A549 (cell line): ENCODE results near the gene CHP2. TPM values are rescaled to one million over a fixed set of nuclear protein-coding genes. Genes with fewer than 3 reads are reported as not detected.

Source experiments
- ATAC-seq, 2 experiments: fragments of 200-7000 bp in 1 of 2; fragments of >200 bp in 1 of 2; cut with Nextera tagmentation in 1 of 2; cut with Tn5 transposase in 1 of 2; 3 replicates each; pipeline versions ENCODE4 v1.8.0 to v1.9.1; 2018 to 2020; ENCODE audit warnings: mild to moderate bottlenecking in 1 of 2, moderate library complexity in 1 of 2
- CTCF ChIA-PET: fragments of 300-600 bp; sonication (Branson Sonifier 250); formaldehyde crosslinking; extraction: SDS; loops from one replicate; lab custom pipeline; 2021; ENCODE audit warnings: antibody characterized with exemption, inconsistent platforms; lab: Yijun Ruan, JAX
- POLR2A ChIA-PET: fragments of 350-600 bp; formaldehyde crosslinking; extraction: SDS; loops from one replicate; lab custom pipeline; 2021; ENCODE audit warnings: antibody characterized with exemption, inconsistent platforms; lab: Yijun Ruan, JAX
- DNase-seq, 2 experiments: peaks; one replicate each; pipeline versions ENCODE4 v3.0.0 to v3.0.0-alpha.2; 2011 to 2016; ENCODE audit warnings: low read depth in 1 of 2, low spot score in 1 of 2
- FAIRE-seq: peaks from 2 replicates; lab custom pipeline; 2011; peaks lifted over from hg19 to GRCh38; lab: Jason Lieb, UNC
- H3K27ac ChIP-seq, 2 experiments: fragments of >200 bp; sonication (Bioruptor Twin); formaldehyde crosslinking; 3 replicates each; pipeline ENCODE4 v1.5.1; 2016 to 2017
- H3K4me1 ChIP-seq: fragments of >200 bp; sonication (Bioruptor Twin); formaldehyde crosslinking; 3 replicates; pipeline ENCODE4 v1.6.1; 2016
- H3K4me2 ChIP-seq: fragments of >200 bp; sonication (Bioruptor Twin); formaldehyde crosslinking; 3 replicates; pipeline ENCODE4 v1.6.1; 2016
- H3K4me3 ChIP-seq: fragments of >200 bp; sonication (Bioruptor Twin); formaldehyde crosslinking; 3 replicates; pipeline ENCODE4 v1.5.1; 2016
- H3K9me3 ChIP-seq: fragments of >200 bp; sonication (Bioruptor Twin); formaldehyde crosslinking; 3 replicates; pipeline ENCODE4 v1.6.1; 2016
- CEBPB ChIP-seq, 2 experiments: fragments of >200 bp in 1 of 2; sonication (Bioruptor Twin) in 1 of 2; formaldehyde crosslinking in 1 of 2; IDR thresholded peaks; 2 replicates each; pipeline ENCODE4 v1.6.1; 2012 to 2016
- CHD4 ChIP-seq: fragments of 200-600 bp; sonication (generic); IDR thresholded peaks from 2 replicates; pipeline ENCODE4 v1.6.1; 2016; ENCODE audit warnings: antibody characterized with exemption, mild to moderate bottlenecking, borderline replicate concordance
- EP300 ChIP-seq, 2 experiments: fragments of >200 bp; sonication (Bioruptor Twin); formaldehyde crosslinking; IDR thresholded peaks; 2 replicates in 1 of 2; 3 replicates in 1 of 2; pipeline ENCODE4 v1.6.1; 2016 to 2017
- ESRRA ChIP-seq: fragments of 150-350 bp; IDR thresholded peaks from 2 replicates; pipeline ENCODE4 v1.6.1; 2014; ENCODE audit warnings: mild to moderate bottlenecking, low read length, borderline replicate concordance
- FOSL2 ChIP-seq, 2 experiments: fragments of 450-650 bp in 1 of 2; fragments of >200 bp in 1 of 2; sonication (Bioruptor Twin) in 1 of 2; formaldehyde crosslinking; IDR thresholded peaks; 2 replicates each; pipeline versions ENCODE4 v1.5.0 to v1.6.1; 2016 to 2020; ENCODE audit warnings: mild to moderate bottlenecking in 1 of 2, moderate library complexity in 1 of 2
- GATA3 ChIP-seq: IDR thresholded peaks from 2 replicates; pipeline ENCODE4 v1.6.1; 2012; ENCODE audit warnings: borderline replicate concordance
- HDAC2 ChIP-seq: fragments of 200-600 bp; sonication (generic); IDR thresholded peaks from 2 replicates; pipeline ENCODE4 v1.6.1; 2016
- KDM1A ChIP-seq: fragments of 200-600 bp; sonication (generic); IDR thresholded peaks from 2 replicates; pipeline ENCODE4 v1.6.1; 2016; ENCODE audit warnings: low read depth, mild to moderate bottlenecking
- MAZ ChIP-seq: fragments of 150-350 bp; IDR thresholded peaks from 2 replicates; pipeline ENCODE4 v1.6.1; 2014; ENCODE audit warnings: antibody characterized with exemption, low read depth, low read length, borderline replicate concordance
- NFE2L2 ChIP-seq: fragments of 150-350 bp; conservative IDR thresholded peaks from 2 replicates; pipeline ENCODE4 v1.6.1; 2014; ENCODE audit warnings: low read length
- PHF8 ChIP-seq: fragments of 200-600 bp; sonication (generic); IDR thresholded peaks from 2 replicates; pipeline ENCODE4 v1.6.1; 2016; ENCODE audit warnings: low read depth, mild to moderate bottlenecking, antibody characterized with exemption, moderate library complexity, borderline replicate concordance
- POLR2A ChIP-seq: IDR thresholded peaks from 2 replicates; pipeline ENCODE4 v1.6.1; 2012; ENCODE audit warnings: mild to moderate bottlenecking, low read length
- RCOR1 ChIP-seq: fragments of 150-350 bp; IDR thresholded peaks from 2 replicates; pipeline ENCODE4 v1.6.1; 2014; ENCODE audit warnings: antibody characterized with exemption, low read length, low read depth
- RFX5 ChIP-seq: fragments of 450-650 bp; IDR thresholded peaks from 2 replicates; pipeline ENCODE4 v1.7.1; 2014; ENCODE audit warnings: antibody characterized with exemption, mild to moderate bottlenecking, moderate library complexity
- TFCP2L1 ChIP-seq: fragments of 250-450 bp; sonication (Bioruptor Pico); IDR thresholded peaks from 2 replicates; pipeline ENCODE4 v1.5.0; 2021; ENCODE audit warnings: mild to moderate bottlenecking
- ZC3H11A ChIP-seq: fragments of 450-650 bp; IDR thresholded peaks from 2 replicates; pipeline ENCODE4 v1.6.1; 2014; ENCODE audit warnings: antibody characterized with exemption, mild to moderate bottlenecking
- ZFP36 ChIP-seq: fragments of 450-650 bp; IDR thresholded peaks from 2 replicates; pipeline ENCODE4 v1.6.1; 2014; ENCODE audit warnings: borderline replicate concordance; ENCODE audit not compliant: partially characterized antibody
- ZNF302 ChIP-seq: fragments of 250-450 bp; sonication (Bioruptor Pico); IDR thresholded peaks from 2 replicates; pipeline ENCODE4 v1.9.0; 2021; ENCODE audit warnings: inconsistent platforms, mild to moderate bottlenecking, moderate library complexity
- WGBS: methylation state at CpG from one replicate; pipeline ENCODE4 v1.1.6; 2017; ENCODE audit errors: missing lambda C conversion rate; 5-methylcytosine and 5-hydroxymethylcytosine counted together
- polyA plus RNA-seq, 4 experiments: library from polyadenylated mRNA; depleted of rRNA in 3 of 4; stranded (reverse); fragments of >200 nt; fragmentation: RNase III in 1 of 4; extraction: RNeasy Plus Mini Kit Qiagen cat#74134 plus additional on column Dnase treatment in 1 of 4; gene quantifications; 2 replicates in 3 of 4; 3 replicates in 1 of 4; pipeline ENCODE4 v1.2.3, GENCODE V29; 2011 to 2017
- TF ChIP-seq, protein P1 (sequence below): IDR thresholded peaks from 2 replicates; pipeline ENCODE4 v1.6.1; 2012
- TF ChIP-seq, protein P2 (sequence below): fragments of >200 bp; sonication (Bioruptor Twin); formaldehyde crosslinking; IDR thresholded peaks from 3 replicates; pipeline ENCODE4 v1.6.1; 2016
- TF ChIP-seq, protein P3 (sequence below): fragments of >200 bp; sonication (Bioruptor Twin); formaldehyde crosslinking; IDR thresholded peaks from 2 replicates; pipeline ENCODE4 v1.6.1; 2016
- TF ChIP-seq, protein P4 (sequence below): fragments of 150-350 bp; IDR thresholded peaks from 2 replicates; pipeline ENCODE4 v1.6.1; 2014; ENCODE audit warnings: low read depth, mild to moderate bottlenecking, low read length

The CHP2 gene
- polyA plus RNA-seq, 2 of the 4 experiments (the other 2 are of a cell fraction): not detected

DNA sequence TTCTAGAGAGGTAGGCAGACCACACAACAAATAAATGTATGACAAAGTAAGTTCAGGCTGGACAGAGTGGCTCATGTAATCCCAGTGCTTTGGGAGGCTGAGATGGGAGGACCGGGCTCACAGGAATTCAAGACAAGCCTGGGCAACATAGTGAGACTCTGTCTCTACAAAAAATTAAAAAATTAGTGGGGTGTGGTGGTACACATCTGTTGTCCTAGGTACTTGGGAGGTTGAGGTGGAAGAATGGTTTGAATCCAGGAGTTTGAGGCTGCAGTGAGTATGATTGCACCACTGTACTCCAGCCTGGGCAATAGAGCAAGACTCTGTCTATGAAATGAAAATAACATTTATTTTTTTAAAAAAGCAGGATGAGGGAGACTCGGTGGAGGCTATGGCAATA is 18.5 kb downstream of the CHP2 start:
- Histone ChIP-seq H3K9me3 (no peaks in the 10 kb centered on the region), H3K27ac (no peak overlapping the region), H3K4me2 (no peak overlapping the region)
- WGBS: 27% methylated on average over 2 of the region's 2 CpGs
- no peak for FAIRE-seq
- ChIA-PET CTCF (interaction anchor here (1.4 to 1.8 kb wide), 2 partner anchors 28 to 264 kb away, joined by 3 to 5 read pairs; no protein-coding TSS in a partner anchor), POLR2A (no interaction called here)
- TF ChIP-seq CEBPB (IDR thresholded peaks at IDR 0.05) (no peak), HDAC2 (no peak), CHD4 (no peak), NFE2L2 (no peak), ZFP36 (no peak), TFCP2L1 (CRISPR knock-in tag) (no peak)
- TF ChIP-seq, protein P1, sequence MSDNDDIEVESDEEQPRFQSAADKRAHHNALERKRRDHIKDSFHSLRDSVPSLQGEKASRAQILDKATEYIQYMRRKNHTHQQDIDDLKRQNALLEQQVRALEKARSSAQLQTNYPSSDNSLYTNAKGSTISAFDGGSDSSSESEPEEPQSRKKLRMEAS: no peak
- TF ChIP-seq, all 56 proteins: peak for 0
- ATAC-seq (no peak), DNase-seq (no peak)
- no peak overlapping the region for H3K4me3 ChIP-seq
- no peaks in the 10 kb centered on the region for H3K4me1 ChIP-seq

DNA sequence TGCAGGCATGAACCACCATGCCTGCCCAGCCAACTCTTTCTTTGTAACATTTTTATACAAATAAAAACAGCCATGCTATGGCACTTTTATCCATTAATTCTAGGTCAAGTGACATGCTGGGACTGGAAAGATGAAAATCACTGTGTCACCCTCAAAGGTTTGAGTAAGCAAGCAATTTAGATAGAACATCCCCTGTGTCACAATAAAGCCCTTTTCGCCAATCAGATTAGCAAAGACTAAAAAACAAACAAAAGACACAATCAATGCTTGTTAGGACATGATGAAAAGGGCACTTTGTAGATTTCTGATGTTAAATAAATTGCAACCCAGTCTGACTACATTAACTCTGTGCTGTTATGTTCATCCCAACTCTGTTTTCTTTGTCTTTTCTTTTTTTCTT is 26.4 kb downstream of the CHP2 start:
- Histone ChIP-seq H3K27ac (no peak overlapping the region), H3K9me3 (no peaks in the 10 kb centered on the region), H3K4me2 (no peak overlapping the region), H3K4me1 (no peaks in the 10 kb centered on the region), H3K4me3 (no peak overlapping the region)
- no peak for FAIRE-seq
- WGBS: 28% methylated on average over 1 of the region's 1 CpG
- ChIA-PET POLR2A (no interaction called here), CTCF (interaction anchor here (1.0 to 1.7 kb wide), 2 partner anchors 9 to 20 kb away, joined by 4 to 5 read pairs; no protein-coding TSS in a partner anchor)
- TF ChIP-seq, protein P2, sequence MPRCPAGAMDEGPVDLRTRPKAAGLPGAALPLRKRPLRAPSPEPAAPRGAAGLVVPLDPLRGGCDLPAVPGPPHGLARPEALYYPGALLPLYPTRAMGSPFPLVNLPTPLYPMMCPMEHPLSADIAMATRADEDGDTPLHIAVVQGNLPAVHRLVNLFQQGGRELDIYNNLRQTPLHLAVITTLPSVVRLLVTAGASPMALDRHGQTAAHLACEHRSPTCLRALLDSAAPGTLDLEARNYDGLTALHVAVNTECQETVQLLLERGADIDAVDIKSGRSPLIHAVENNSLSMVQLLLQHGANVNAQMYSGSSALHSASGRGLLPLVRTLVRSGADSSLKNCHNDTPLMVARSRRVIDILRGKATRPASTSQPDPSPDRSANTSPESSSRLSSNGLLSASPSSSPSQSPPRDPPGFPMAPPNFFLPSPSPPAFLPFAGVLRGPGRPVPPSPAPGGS: no peak
- TF ChIP-seq POLR2A (no peak), PHF8 (no peak), EP300 (IDR thresholded peaks at IDR 0.05) (no peak), ESRRA (no peak), ZFP36 (no peak), CHD4 (no peak), ZNF302 (CRISPR knock-in tag) (no peak), RCOR1 (no peak)
- TF ChIP-seq, protein P3, sequence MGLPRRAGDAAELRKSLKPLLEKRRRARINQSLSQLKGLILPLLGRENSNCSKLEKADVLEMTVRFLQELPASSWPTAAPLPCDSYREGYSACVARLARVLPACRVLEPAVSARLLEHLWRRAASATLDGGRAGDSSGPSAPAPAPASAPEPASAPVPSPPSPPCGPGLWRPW: no peak
- no peak for DNase-seq
- no peak for ATAC-seq

DNA sequence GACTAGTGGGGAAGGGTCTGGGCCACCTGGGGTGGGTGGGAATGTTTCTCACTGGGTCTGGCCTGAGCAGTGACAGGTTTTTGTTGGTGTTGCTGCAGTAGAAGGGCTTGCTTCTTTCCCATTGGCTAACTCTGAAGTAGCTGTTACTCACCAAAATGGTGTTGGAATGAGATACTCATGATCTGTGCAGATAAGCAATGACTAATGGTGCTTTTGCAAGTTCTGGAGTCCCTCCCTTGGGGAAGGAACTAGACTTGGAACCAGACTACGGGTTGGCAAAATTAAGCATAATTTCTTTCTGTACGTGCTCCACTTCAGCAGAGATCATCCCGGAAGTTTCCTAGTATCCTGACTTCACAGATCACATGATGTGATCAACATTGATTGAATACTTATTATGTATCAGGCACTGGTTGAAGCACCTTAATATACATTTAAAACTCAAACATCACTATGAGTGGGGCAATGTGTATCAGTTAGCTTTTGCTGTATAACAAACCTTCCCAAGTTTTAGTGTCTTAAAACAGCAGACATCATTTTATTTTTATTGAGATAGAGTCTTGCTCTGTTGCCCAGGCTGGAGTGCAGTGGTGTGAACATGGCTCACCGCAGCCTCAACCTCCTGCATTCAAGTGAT is 30.1 kb downstream of the CHP2 start:
- TF ChIP-seq KDM1A (no peak), CEBPB (IDR thresholded peaks at IDR 0.05) (no peak), MAZ (no peak), FOSL2 (IDR thresholded peaks at IDR 0.05) (no peak), FOSL2 (CRISPR knock-in tag; IDR thresholded peaks at IDR 0.05) (no peak; the same call in 1 of the 2 replicates), GATA3 (peak; percentile 26; the same call in 1 of the 2 replicates), ZC3H11A (no peak), RFX5 (no peak)
- TF ChIP-seq, protein P4, sequence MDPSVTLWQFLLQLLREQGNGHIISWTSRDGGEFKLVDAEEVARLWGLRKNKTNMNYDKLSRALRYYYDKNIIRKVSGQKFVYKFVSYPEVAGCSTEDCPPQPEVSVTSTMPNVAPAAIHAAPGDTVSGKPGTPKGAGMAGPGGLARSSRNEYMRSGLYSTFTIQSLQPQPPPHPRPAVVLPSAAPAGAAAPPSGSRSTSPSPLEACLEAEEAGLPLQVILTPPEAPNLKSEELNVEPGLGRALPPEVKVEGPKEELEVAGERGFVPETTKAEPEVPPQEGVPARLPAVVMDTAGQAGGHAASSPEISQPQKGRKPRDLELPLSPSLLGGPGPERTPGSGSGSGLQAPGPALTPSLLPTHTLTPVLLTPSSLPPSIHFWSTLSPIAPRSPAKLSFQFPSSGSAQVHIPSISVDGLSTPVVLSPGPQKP: no peak
- peak; percentile 58 to 79; a peak in 4 of 6 replicates for ATAC-seq
- CTCF ChIA-PET: interaction anchor here (0.7 to 1.1 kb wide), 2 partner anchors 12 to 18 kb away, joined by 3 read pairs; no protein-coding TSS in a partner anchor
- POLR2A ChIA-PET: no interaction called here
- WGBS: 8% methylated on average over 4 of the region's 4 CpGs
- no peak overlapping the region for H3K4me3 ChIP-seq
- no peak for FAIRE-seq
- DNase-seq: peak in 1 of 2 experiments; percentile 37
- H3K27ac ChIP-seq: no peak overlapping the region
- no peak overlapping the region for H3K4me2 ChIP-seq
- no peaks in the 10 kb centered on the region for H3K4me1 ChIP-seq
- H3K9me3 ChIP-seq: no peaks in the 10 kb centered on the region
